GM12878 (cell line): ENCODE results near the gene GEMIN5. TPM values are rescaled to one million over a fixed set of nuclear protein-coding genes. Genes with fewer than 3 reads are reported as not detected.

Experiments
- ASH2L ChIP-seq: fragments of 300-600, 200-600 bp; sonication (generic); IDR thresholded peaks from 2 replicates; pipeline ENCODE4 v1.6.1; 2017; ENCODE audit warnings: low read depth, mild to moderate bottlenecking, borderline replicate concordance
- BACH1 ChIP-seq: fragments of 450-650 bp; IDR thresholded peaks from 2 replicates; pipeline ENCODE4 v1.6.1; 2017; ENCODE audit warnings: mild to moderate bottlenecking, borderline replicate concordance
- BHLHE40 ChIP-seq, 2 experiments: fragments of 450-650 bp in 1 of 2; IDR thresholded peaks; 2 replicates each; pipeline ENCODE4 v1.6.1; 2011 to 2017; ENCODE audit warnings: low read depth in 2 of 2, borderline replicate concordance in 1 of 2, improper control_type of control experiment in 1 of 2, low read length in 1 of 2, mild to moderate bottlenecking in 1 of 2
- CBX3 ChIP-seq: fragments of 200-600 bp; sonication (generic); IDR thresholded peaks from 2 replicates; pipeline ENCODE4 v1.6.1; 2016; ENCODE audit warnings: low read depth, borderline replicate concordance
- CHD1 ChIP-seq: IDR thresholded peaks from 2 replicates; pipeline ENCODE4 v1.6.1; 2012; ENCODE audit warnings: low read depth, low read length, improper control_type of control experiment
- HCFC1 ChIP-seq: fragments of 150-350 bp; IDR thresholded peaks from 2 replicates; pipeline ENCODE4 v1.6.1; 2014; ENCODE audit warnings: low read length
- HSF1 ChIP-seq: fragments of 150-350 bp; IDR thresholded peaks from 2 replicates; pipeline ENCODE4 v1.6.1; 2014; ENCODE audit warnings: mild to moderate bottlenecking, low read depth, low read length
- LARP7 ChIP-seq: fragments of 450-650 bp; IDR thresholded peaks from 2 replicates; pipeline ENCODE4 v1.6.1; 2017; ENCODE audit warnings: mild to moderate bottlenecking
- MAX ChIP-seq: IDR thresholded peaks from 2 replicates; pipeline ENCODE4 v1.6.1; 2012; ENCODE audit warnings: low read depth, low read length, improper control_type of control experiment
- MEF2A ChIP-seq: IDR thresholded peaks from 2 replicates; pipeline ENCODE4 v1.6.1; 2011; ENCODE audit warnings: low read depth, mild to moderate bottlenecking, low read length, moderate library complexity; ENCODE audit not compliant: insufficient read depth
- NFYA ChIP-seq: IDR thresholded peaks from 2 replicates; pipeline ENCODE4 v1.6.1; 2011; ENCODE audit warnings: low read depth, mild to moderate bottlenecking, low read length, improper control_type of control experiment, borderline replicate concordance
- POLR2A ChIP-seq: IDR thresholded peaks from 2 replicates; pipeline ENCODE4 v1.6.1; 2011; ENCODE audit warnings: low read depth, mild to moderate bottlenecking, low read length
- POU2F2 ChIP-seq: IDR thresholded peaks from 3 replicates; pipeline ENCODE4 v1.6.1; 2011; ENCODE audit warnings: low read depth, mild to moderate bottlenecking, low read length, borderline replicate concordance
- RB1 ChIP-seq: fragments of 450-650 bp; formaldehyde crosslinking; IDR thresholded peaks from 2 replicates; pipeline ENCODE4 v1.6.1; 2017; ENCODE audit warnings: mild to moderate bottlenecking, borderline replicate concordance
- RELB ChIP-seq: fragments of 450-650 bp; IDR thresholded peaks from 2 replicates; pipeline ENCODE4 v1.6.1; 2017; ENCODE audit warnings: low read depth, mild to moderate bottlenecking, moderate library complexity
- RFX5 ChIP-seq: IDR thresholded peaks from 2 replicates; pipeline ENCODE4 v1.6.1; 2011; ENCODE audit warnings: low read depth, low read length, improper control_type of control experiment
- SMC3 ChIP-seq: IDR thresholded peaks from 2 replicates; pipeline ENCODE4 v1.6.1; 2011; ENCODE audit warnings: low read length, improper control_type of control experiment, borderline replicate concordance
- TBL1XR1 ChIP-seq: IDR thresholded peaks from 2 replicates; pipeline ENCODE4 v1.6.1; 2012; ENCODE audit warnings: low read depth, low read length, improper control_type of control experiment
- USF1 ChIP-seq: IDR thresholded peaks from 2 replicates; pipeline ENCODE4 v1.6.1; 2011; ENCODE audit warnings: borderline replicate concordance, low read depth, mild to moderate bottlenecking, moderate library complexity, mixed read lengths, low read length; ENCODE audit not compliant: insufficient read depth; ENCODE audit errors: extremely low read length
- ZBTB40 ChIP-seq: fragments of 450-650 bp; IDR thresholded peaks from 2 replicates; pipeline ENCODE4 v1.6.1; 2016; ENCODE audit warnings: mild to moderate bottlenecking, moderate library complexity, borderline replicate concordance
- polyA plus RNA-seq, 11 experiments: library from polyadenylated mRNA; depleted of rRNA in 4 of 11; unstranded in 6 of 11; stranded (reverse) in 5 of 11; fragments of >200 nt; fragmentation: Nextera tagmentation in 4 of 11; fragmentation: Illumina TruSeq in 1 of 11; extraction: Ambion mirVana in 4 of 11; extraction: Trizol in 1 of 11; gene quantifications; 1 replicate in 1 of 11; 2 replicates in 10 of 11; pipeline versions ENCODE4 v1.2.1 to v1.2.3, GENCODE V29; 2011 to 2016; ENCODE audit warnings: inconsistent platforms in 2 of 11, missing spikeins in 2 of 11, low read depth in 1 of 11
- total RNA-seq, 4 experiments: library from RNA; depleted of rRNA in 3 of 4; stranded (reverse); fragments of >200 nt in 3 of 4; fragmentation: Illumina TruSeq in 1 of 4; extraction: Trizol in 1 of 4; gene quantifications; 2 replicates each; pipeline versions ENCODE4 v1.2.1 to v1.2.3, GENCODE V29; 2013 to 2021

GEMIN5 gene
- total and polyA plus RNA-seq, 10 of the 15 experiments (the other 5 are each of a cell fraction or from before 2014, with no cell fraction given): 6.3 to 29.8 (median 23.3) TPM

GRCh38 chr5:154937718-154938466 lies at the start of gene GEMIN5 (continued):
- no peak for TF ChIP-seq NFYA
- no peak for TF ChIP-seq RFX5
- peak; percentile 92; the same call in 1 of the 2 replicates for TF ChIP-seq RB1
- no peak for TF ChIP-seq HSF1
- TF ChIP-seq USF1: no peak
- TF ChIP-seq HCFC1: peak; percentile 59; the same call in 1 of the 2 replicates
- peak; percentile 81 for TF ChIP-seq MAX
- TF ChIP-seq POU2F2: 0 out of 3 replicates have a peak, but pooled peaks have one; percentile 18
- no peak for TF ChIP-seq MEF2A
- TF ChIP-seq ZBTB40: peak; percentile 33; the same call in 1 of the 2 replicates
- TF ChIP-seq ASH2L: no peak
- no peak; the same call in 1 of the 2 replicates for TF ChIP-seq TBL1XR1
- TF ChIP-seq CBX3: no peak
- TF ChIP-seq BACH1: peak; percentile 57; the same call in 1 of the 2 replicates
- no peak for TF ChIP-seq CHD1
- TF ChIP-seq BHLHE40 (IDR thresholded peaks at IDR 0.05; ENCODE audit: borderline replicate concordance in 1 of 2, low read depth in 2 of 2, low read length in 1 of 2): peak; percentile 74 to 94
- TF ChIP-seq RELB: peak; percentile 56; the same call in 1 of the 2 replicates
- peak; percentile 88 for TF ChIP-seq POLR2A
- no peak for TF ChIP-seq SMC3
- TF ChIP-seq LARP7: peak; percentile 82
